H9 (cell line): Measurements from ENCODE around the gene FBXL19. TPM values are rescaled to one million over a fixed set of nuclear protein-coding genes. Genes with fewer than 3 reads are reported as not detected.
A peak's percentile ranks its signal among the peaks of the same experiment; 100 is the strongest.
"Not testable (repeated sequence)": the region's sequence is repeated elsewhere in the genome, so short reads cannot be mapped to it uniquely, and the experiment has no call there.

Experiments used
- DNase-seq: peaks from one replicate; pipeline ENCODE4 v3.0.0-alpha.2; 2017
- H2AFZ ChIP-seq: one replicate; pipeline ENCODE4 v1.6.1; 2013; ENCODE audit warnings: mild to moderate bottlenecking, low read length, control low read depth, moderate library complexity
- H2AK5ac ChIP-seq: 2 replicates; pipeline ENCODE4 v1.6.1; 2013; ENCODE audit warnings: low read length, control low read depth, mixed read lengths; ENCODE audit not compliant: insufficient read length
- H2BK120ac ChIP-seq: one replicate; pipeline ENCODE4 v1.6.1; 2013; ENCODE audit warnings: low read depth, mild to moderate bottlenecking, low read length, control low read depth, inconsistent platforms; ENCODE audit not compliant: poor library complexity, severe bottlenecking
- H2BK12ac ChIP-seq: 2 replicates; pipeline ENCODE4 v1.6.1; 2013; ENCODE audit warnings: low read length, control low read depth, mixed read lengths, low read depth; ENCODE audit not compliant: insufficient read length
- H2BK15ac ChIP-seq: 2 replicates; pipeline ENCODE4 v1.6.1; 2013; ENCODE audit warnings: low read depth, low read length, control low read depth
- H2BK20ac ChIP-seq: one replicate; pipeline ENCODE4 v1.6.1; 2013; ENCODE audit warnings: low read depth, mild to moderate bottlenecking, low read length, control low read depth, inconsistent platforms; ENCODE audit not compliant: poor library complexity, severe bottlenecking
- H2BK5ac ChIP-seq: 2 replicates; pipeline ENCODE4 v1.6.1; 2013; ENCODE audit warnings: low read length, control low read depth, mixed read lengths; ENCODE audit not compliant: insufficient read length
- H3K14ac ChIP-seq: 2 replicates; pipeline ENCODE4 v1.6.1; 2013; ENCODE audit warnings: low read length, control low read depth; ENCODE audit not compliant: insufficient read depth
- H3K18ac ChIP-seq: 2 replicates; pipeline ENCODE4 v1.6.1; 2013; ENCODE audit warnings: low read depth, mild to moderate bottlenecking, mixed read lengths, low read length, control low read depth; ENCODE audit not compliant: insufficient read length
- H3K23ac ChIP-seq: 2 replicates; pipeline ENCODE4 v1.6.1; 2013; ENCODE audit warnings: low read length, control low read depth, mixed read lengths, low read depth; ENCODE audit not compliant: insufficient read length
- H3K23me2 ChIP-seq: 2 replicates; pipeline ENCODE4 v1.6.1; 2013; ENCODE audit warnings: low read depth, mild to moderate bottlenecking, mixed read lengths, low read length, control low read depth; ENCODE audit not compliant: insufficient read length, poor library complexity, severe bottlenecking
- H3K27ac ChIP-seq: 2 replicates; pipeline ENCODE4 v1.5.1; 2013; ENCODE audit warnings: low read length, control low read depth, mixed read lengths, low read depth; ENCODE audit not compliant: insufficient read length
- H3K27me3 ChIP-seq: 2 replicates; pipeline ENCODE4 v1.6.1; 2013; ENCODE audit warnings: low read length, control low read depth, inconsistent platforms; ENCODE audit not compliant: insufficient read depth
- H3K4ac ChIP-seq: 2 replicates; pipeline ENCODE4 v1.6.1; 2013; ENCODE audit warnings: low read depth, mild to moderate bottlenecking, control low read depth, inconsistent platforms, low read length, moderate library complexity
- H3K4me1 ChIP-seq: 2 replicates; pipeline ENCODE4 v1.6.1; 2013; ENCODE audit warnings: low read length, control low read depth, inconsistent platforms; ENCODE audit not compliant: insufficient read depth
- H3K4me2 ChIP-seq: 2 replicates; pipeline ENCODE4 v1.6.1; 2013; ENCODE audit warnings: low read length, control low read depth, mixed read lengths; ENCODE audit not compliant: insufficient read length, insufficient read depth
- H3K56ac ChIP-seq: 2 replicates; pipeline ENCODE4 v1.6.1; 2013; ENCODE audit warnings: low read depth, mild to moderate bottlenecking, mixed read lengths, low read length, control low read depth; ENCODE audit not compliant: insufficient read length
- H3K79me1 ChIP-seq: 2 replicates; pipeline ENCODE4 v1.6.1; 2013; ENCODE audit warnings: low read depth, mild to moderate bottlenecking, moderate library complexity, low read length, control low read depth, inconsistent platforms; ENCODE audit not compliant: insufficient read depth, poor library complexity, severe bottlenecking
- H3K79me2 ChIP-seq: 2 replicates; pipeline ENCODE4 v1.6.1; 2013; ENCODE audit warnings: low read length, control low read depth, inconsistent platforms; ENCODE audit not compliant: insufficient read depth
- H3K9ac ChIP-seq: 2 replicates; pipeline ENCODE4 v1.6.1; 2013; ENCODE audit warnings: low read length, control low read depth, mixed read lengths; ENCODE audit not compliant: insufficient read length; ENCODE audit errors: extremely low read depth
- H3K9me3 ChIP-seq: one replicate; pipeline ENCODE4 v1.6.1; 2013; ENCODE audit warnings: low read depth, low read length, inconsistent platforms; ENCODE audit not compliant: control insufficient read depth
- H3T11ph ChIP-seq: one replicate; pipeline ENCODE4 v1.6.1; 2013; ENCODE audit warnings: mild to moderate bottlenecking, low read length, control low read depth, inconsistent platforms
- H4K20me1 ChIP-seq: one replicate; pipeline ENCODE4 v1.6.1; 2013; ENCODE audit not compliant: control insufficient read depth, insufficient read length, insufficient read depth
- H4K5ac ChIP-seq: 2 replicates; pipeline ENCODE4 v1.6.1; 2013; ENCODE audit warnings: low read depth, mild to moderate bottlenecking, mixed read lengths, low read length, control low read depth; ENCODE audit not compliant: insufficient read length
- H4K8ac ChIP-seq: replicated peaks from 2 replicates; pipeline ENCODE4 v1.6.1; 2013; ENCODE audit warnings: low read length, control low read depth, mixed read lengths, low read depth; ENCODE audit not compliant: insufficient read length
- H4K91ac ChIP-seq: 2 replicates; pipeline ENCODE4 v1.6.1; 2013; ENCODE audit warnings: low read depth, mild to moderate bottlenecking, moderate library complexity, mixed read lengths, low read length, control low read depth; ENCODE audit not compliant: insufficient read length
- H3K27ac Mint-ChIP-seq, 3 experiments: 2 replicates in 2 of 3; 3 replicates in 1 of 3; pipeline ENCODE4 v1.8.0; 2020 to 2021; ENCODE audit warnings: mixed read lengths in 3 of 3, mild to moderate bottlenecking in 1 of 3, moderate library complexity in 1 of 3
- H3K27me3 Mint-ChIP-seq: 2 replicates; pipeline ENCODE4 v1.8.0; 2021; ENCODE audit warnings: low read depth, mild to moderate bottlenecking, moderate library complexity, mixed read lengths
- H3K36me3 Mint-ChIP-seq, 3 experiments: 2 replicates in 2 of 3; 3 replicates in 1 of 3; pipeline ENCODE4 v1.8.0; 2020 to 2021; ENCODE audit warnings: low read depth in 3 of 3, mixed read lengths in 3 of 3; ENCODE audit not compliant: insufficient read depth in 1 of 3
- H3K4me1 Mint-ChIP-seq, 2 experiments: 2 replicates each; pipeline ENCODE4 v1.8.0; 2020; ENCODE audit warnings: mixed read lengths in 2 of 2
- H3K4me3 Mint-ChIP-seq, 2 experiments: 2 replicates in 1 of 2; 3 replicates in 1 of 2; pipeline ENCODE4 v1.8.0; 2020 to 2021; ENCODE audit warnings: mild to moderate bottlenecking in 2 of 2, mixed read lengths in 2 of 2, moderate library complexity in 1 of 2
- H3K9me3 Mint-ChIP-seq, 2 experiments: 2 replicates in 1 of 2; 3 replicates in 1 of 2; pipeline ENCODE4 v1.8.0; 2020; ENCODE audit warnings: mild to moderate bottlenecking in 2 of 2, mixed read lengths in 2 of 2, moderate library complexity in 1 of 2
- CTCF ChIP-seq: fragments of 200-600 bp; sonication (generic); conservative IDR thresholded peaks from 3 replicates; pipeline ENCODE4 v1.8.0; 2021; ENCODE audit warnings: antibody characterized with exemption, mild to moderate bottlenecking
- WGBS: extraction: QIAGEN DNeasy Blood & Tissue Kit; methylation state at CpG from one replicate; pipeline ENCODE4 v1.1.7; 2013; ENCODE audit warnings: missing lambda C conversion rate, low lambda C conversion rate, mixed read lengths; ENCODE audit not compliant: insufficient read length; ENCODE audit errors: extremely low coverage; 5-methylcytosine and 5-hydroxymethylcytosine counted together
- total RNA-seq: library from RNA; stranded (reverse); gene quantifications from 2 replicates; pipeline ENCODE4 v1.2.1, GENCODE V29; 2021

The FBXL19 gene
- total RNA-seq, 1 experiment from 2014 or later: 66.8 TPM

- Histone ChIP-seq H4K91ac (no peak overlapping the region), H2BK20ac (no peak overlapping the region), H3K79me1 (no peaks in the 10 kb centered on the region), H3T11ph (no peak overlapping the region), H3K27ac (no peak overlapping the region), H2AFZ (no peak overlapping the region), H3K27me3 (no peaks in the 10 kb centered on the region), H3K4me1 (peaks cover 2% of the 10 kb centered on the region; the same call in 1 of the 2 replicates), H2BK120ac (no peak overlapping the region), H3K14ac (no peak overlapping the region), H3K4ac (no peak overlapping the region), H3K18ac (no peak overlapping the region), H4K20me1 (no peaks in the 10 kb centered on the region), H3K23ac (no peak overlapping the region), H2AK5ac (no peak overlapping the region), H3K9me3 (no peaks in the 10 kb centered on the region), H3K79me2 (no peaks in the 10 kb centered on the region; the same call in 1 of the 2 replicates), H3K23me2 (no peaks in the 10 kb centered on the region), H2BK15ac (no peak overlapping the region), H2BK12ac (no peak overlapping the region), H3K56ac (no peak overlapping the region), H2BK5ac (no peak overlapping the region), H4K8ac (no peak overlapping the region), H3K4me2 (no peak overlapping the region), H3K9ac (no peak overlapping the region), H4K5ac (no peak overlapping the region)
- no CpG with 5 or more reads among the region's 5 CpGs for WGBS
- no peak for DNase-seq
- Mint-ChIP-seq H3K9me3 (no peaks in the 10 kb centered on the region), H3K4me1 (peaks cover 13 to 22% of the 10 kb centered on the region in 2 experiments), H3K27ac (peak overlapping the region in 2 of 3 experiments; percentile 22 to 41; a peak in 3 of 7 replicates), H3K27me3 (no peaks in the 10 kb centered on the region), H3K36me3 (peaks cover 33 to 54% (median 48%) of the 10 kb centered on the region in 3 experiments), H3K4me3 (no peak overlapping the region)
- no peak for TF ChIP-seq CTCF
Measured at GRCh38 chr16:30937692-30938091, 14.3 kb downstream of the FBXL19 start.

GRCh38 chr16:30939571-30939970 lies 16.2 kb downstream of the FBXL19 start:
- H4K5ac ChIP-seq, H3K18ac ChIP-seq, H4K8ac ChIP-seq, H3T11ph ChIP-seq, H3K4me2 ChIP-seq, H2BK20ac ChIP-seq, H3K27me3 Mint-ChIP-seq, H3K4me3 Mint-ChIP-seq, H3K27me3 ChIP-seq, H3K4me1 ChIP-seq, H4K20me1 ChIP-seq, H3K23ac ChIP-seq, H3K9me3 Mint-ChIP-seq, H2AFZ ChIP-seq, H2BK5ac ChIP-seq, DNase-seq, H3K9ac ChIP-seq, H2BK12ac ChIP-seq, H2BK120ac ChIP-seq, H3K23me2 ChIP-seq, H2AK5ac ChIP-seq, H3K9me3 ChIP-seq, H2BK15ac ChIP-seq, H3K56ac ChIP-seq, H3K79me1 ChIP-seq, H3K27ac ChIP-seq, H3K14ac ChIP-seq, H3K27ac Mint-ChIP-seq, H4K91ac ChIP-seq, H3K79me2 ChIP-seq, H3K4ac ChIP-seq: not testable (repeated sequence)
- WGBS: no CpG with 5 or more reads among the region's 8 CpGs
- peaks cover 15 to 23% of the 10 kb centered on the region in 2 experiments for H3K4me1 Mint-ChIP-seq
- peaks cover 44 to 68% (median 61%) of the 10 kb centered on the region in 3 experiments for H3K36me3 Mint-ChIP-seq
